Right lung (tissue), 5 donors: Measurements from ENCODE around the gene DDX51. TPM values are rescaled to one million over a fixed set of nuclear protein-coding genes. Genes with fewer than 3 reads are reported as not detected.
"Not testable (repeated sequence)": the region's sequence is repeated elsewhere in the genome, so short reads cannot be mapped to it uniquely, and the experiment has no call there.

Experiments used
- DNase-seq, 2 donors: peaks; one replicate each; pipeline ENCODE4 v3.0.0-alpha.2; 2013
- polyA plus RNA-seq, 5 donors: library from polyadenylated mRNA; unstranded; fragments of 120-200 nt; gene quantifications; one replicate each; pipeline versions ENCODE4 v1.2.1 to v1.2.3, GENCODE V29; 2013; ENCODE audit warnings: inconsistent platforms in 1 of 5, low replicate concordance in 1 of 5; ENCODE audit not compliant: insufficient read length in 5 of 5, insufficient read depth in 1 of 5

The DDX51 gene
- polyA plus RNA-seq, 5 donors = 12.0 to 24.3 (median 21.1) TPM

DNA sequence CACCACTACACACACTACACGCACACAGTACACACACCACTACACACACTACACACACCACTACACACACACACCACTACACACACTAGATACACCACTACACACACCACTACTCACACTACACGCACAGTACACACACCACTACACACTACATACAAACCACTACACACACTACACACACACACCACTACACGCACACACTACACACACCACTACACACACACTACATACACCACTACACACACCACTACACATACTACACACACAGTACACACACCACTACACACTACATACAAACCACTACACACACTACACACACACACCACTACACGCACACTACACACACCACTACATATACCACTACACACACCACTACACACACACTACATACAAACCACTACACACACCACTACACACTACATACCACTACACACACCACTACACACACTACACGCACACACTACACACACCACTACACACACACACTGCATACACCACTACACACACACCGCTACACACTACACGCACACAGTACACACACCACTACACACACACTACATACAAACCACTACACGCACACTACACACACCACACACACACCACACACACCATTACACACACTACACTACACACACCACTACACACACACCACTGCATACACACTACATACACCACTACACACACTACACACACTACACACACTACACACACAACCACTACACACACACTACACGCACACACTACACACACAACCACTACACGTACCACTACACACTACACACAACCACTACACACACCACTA is 11.9 kb upstream of the DDX51 start:
- no peak for DNase-seq

DNA sequence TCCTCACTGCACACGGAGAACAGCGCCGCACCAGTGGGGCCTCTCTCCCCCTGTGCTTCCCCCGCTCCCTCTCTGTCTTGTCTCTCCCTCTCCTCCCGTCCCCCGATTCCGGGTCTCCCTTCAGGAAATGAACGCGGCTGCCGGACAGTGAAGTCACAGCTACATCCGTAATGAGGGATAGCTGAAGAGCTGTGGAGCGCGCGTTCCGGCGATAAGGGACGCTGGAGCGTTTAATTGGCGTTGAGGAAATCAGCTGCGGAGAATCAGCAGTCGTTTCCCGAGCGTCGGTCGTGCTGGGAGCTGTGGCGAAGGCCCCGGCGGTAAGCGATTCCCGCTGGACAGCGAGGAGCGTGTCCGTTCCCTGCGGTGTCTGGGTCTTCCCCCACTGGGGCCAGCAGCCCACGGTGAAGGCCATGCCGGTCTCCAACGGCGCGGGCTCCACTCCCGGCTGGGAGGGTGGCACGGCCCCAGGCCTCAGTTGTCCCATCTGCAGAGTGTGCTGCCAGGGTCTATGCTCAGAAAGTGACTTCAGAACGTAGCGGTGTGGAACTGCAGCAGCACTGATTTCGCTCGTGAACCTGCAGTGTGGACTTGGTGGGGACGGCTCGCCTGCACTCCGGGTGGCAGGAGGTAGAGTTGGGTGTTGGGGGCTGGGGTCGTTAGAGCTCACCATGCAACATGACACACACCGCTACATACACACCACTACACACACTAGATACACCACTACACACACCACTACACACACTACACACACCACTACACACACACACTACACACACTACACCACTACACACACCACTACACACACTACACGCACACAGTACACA is 11.0 kb upstream of the DDX51 start:
- DNase-seq = no peak

DNA sequence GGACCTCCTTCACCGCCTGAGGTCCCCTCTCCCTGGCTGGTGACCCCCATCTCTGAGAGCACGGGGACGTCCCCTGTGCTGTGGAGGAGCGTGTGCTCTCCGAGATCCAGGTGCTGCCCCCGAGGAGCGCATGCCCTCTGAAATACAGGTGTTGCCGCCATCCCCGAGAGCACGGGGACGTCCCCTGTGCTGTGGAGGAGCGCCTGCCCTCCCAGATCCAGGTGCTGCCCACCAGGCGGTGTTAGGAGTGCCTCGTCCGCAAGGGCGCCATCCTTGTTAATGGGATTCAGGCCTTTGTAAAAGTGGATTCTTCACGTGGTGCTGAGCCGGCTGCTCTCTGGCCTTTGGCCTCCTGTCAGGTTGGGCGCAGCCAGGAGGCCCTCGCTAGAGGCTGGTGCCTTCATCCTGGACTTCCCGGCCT is 10.2 kb upstream of the DDX51 start:
- no peak for DNase-seq

DNA sequence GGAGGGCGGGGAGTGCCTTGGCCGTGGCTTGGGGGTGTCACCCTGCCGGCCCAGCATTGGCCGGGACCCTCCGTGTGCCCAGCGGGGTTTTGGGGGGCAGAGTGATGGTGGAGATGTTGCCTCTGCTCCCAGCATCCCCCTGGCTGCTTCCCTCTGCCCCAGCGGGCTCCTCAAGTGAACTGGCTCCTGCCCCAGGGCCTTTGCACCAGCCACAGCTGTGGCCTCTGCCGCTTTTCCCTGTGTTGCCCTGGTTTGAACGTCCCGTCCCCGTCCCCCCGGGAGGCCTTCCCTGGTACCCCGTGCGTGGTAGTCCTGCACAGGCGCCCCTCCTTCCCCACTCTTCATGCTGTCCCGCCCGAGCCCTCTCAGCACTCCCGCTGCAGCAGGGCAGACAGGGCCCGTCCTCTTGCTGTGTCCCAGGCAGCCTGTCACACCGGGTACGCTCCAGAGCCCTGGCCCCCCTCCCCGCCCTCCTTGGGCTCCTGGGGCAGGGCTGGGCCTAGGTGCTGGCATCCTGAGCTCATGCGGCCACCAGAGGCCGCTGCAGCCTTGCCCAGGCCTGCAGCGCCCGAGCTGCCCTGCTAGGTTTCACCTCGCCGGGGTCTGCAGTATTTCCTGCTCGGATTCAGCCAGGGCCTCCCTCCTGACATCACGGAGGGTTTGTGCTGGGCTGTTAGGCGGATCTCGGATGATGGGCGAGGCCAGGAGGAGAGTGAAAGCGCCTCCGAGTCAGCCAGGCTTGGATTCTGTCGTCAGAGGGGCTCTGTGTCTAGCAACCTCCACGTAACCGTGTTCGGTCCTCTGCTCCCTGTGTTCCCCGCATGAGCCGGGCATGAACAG is 9.6 kb upstream of the DDX51 start:
- peak; percentile 76 to 79 for DNase-seq

- no peak for DNase-seq
Observed at GRCh38 chr12:132152953-132153352, 8.8 kb upstream of the DDX51 start.

- DNase-seq = no peak
Observed at GRCh38 chr12:132152411-132152821, 8.3 kb upstream of the DDX51 start.

GRCh38 chr12:132151766-132152410 is 7.8 kb upstream of the DDX51 start:
- DNase-seq = no peak

DNA sequence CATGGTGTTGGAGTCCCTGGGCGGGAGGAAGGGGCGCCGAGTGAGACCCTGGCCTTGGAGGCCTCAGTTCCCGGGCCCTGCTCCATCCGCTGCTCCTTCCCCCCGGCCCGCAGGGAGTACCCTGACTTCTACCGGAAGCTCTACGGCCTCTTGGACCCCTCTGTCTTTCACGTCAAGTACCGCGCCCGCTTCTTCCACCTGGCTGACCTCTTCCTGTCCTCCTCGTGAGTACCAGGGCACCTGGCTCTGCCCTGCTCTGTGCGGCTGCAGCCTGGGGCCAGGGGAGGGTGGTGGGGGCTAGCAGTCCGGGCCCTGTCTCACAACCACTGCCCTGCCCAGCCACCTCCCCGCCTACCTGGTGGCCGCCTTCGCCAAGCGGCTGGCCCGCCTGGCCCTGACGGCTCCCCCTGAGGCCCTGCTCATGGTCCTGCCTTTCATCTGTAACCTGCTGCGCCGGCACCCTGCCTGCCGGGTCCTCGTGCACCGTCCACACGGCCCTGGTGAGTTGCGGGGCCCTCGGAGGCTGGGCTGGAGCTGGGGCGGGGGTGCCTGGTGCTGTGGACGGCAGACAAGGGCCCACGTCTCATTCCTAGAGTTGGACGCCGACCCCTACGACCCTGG is 7.1 kb upstream of the DDX51 start:
- DNase-seq = no peak

GRCh38 chr12:132150780-132151144 is 6.6 kb upstream of the DDX51 start:
- DNase-seq = no peak

DNA sequence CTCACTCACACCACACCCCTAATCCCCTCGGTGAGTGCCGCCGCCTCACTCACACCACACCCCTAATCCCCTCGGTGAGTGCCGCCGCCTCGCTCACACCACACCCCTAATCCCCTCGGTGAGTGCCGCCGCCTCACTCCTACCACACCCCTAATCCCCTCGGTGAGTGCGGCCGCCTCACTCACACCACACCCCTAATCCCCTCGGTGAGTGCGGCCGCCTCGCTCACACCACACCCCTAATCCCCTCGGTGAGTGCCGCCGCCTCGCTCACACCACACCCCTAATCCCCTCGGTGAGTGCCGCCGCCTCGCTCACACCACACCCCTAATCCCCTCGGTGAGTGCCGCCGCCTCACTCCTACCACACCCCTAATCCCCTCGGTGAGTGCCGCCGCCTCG is 5.4 kb upstream of the DDX51 start:
- not testable (repeated sequence) for DNase-seq

- DNase-seq = no peak
Observed at GRCh38 chr12:132148368-132149045, 4.4 kb upstream of the DDX51 start.

DNA sequence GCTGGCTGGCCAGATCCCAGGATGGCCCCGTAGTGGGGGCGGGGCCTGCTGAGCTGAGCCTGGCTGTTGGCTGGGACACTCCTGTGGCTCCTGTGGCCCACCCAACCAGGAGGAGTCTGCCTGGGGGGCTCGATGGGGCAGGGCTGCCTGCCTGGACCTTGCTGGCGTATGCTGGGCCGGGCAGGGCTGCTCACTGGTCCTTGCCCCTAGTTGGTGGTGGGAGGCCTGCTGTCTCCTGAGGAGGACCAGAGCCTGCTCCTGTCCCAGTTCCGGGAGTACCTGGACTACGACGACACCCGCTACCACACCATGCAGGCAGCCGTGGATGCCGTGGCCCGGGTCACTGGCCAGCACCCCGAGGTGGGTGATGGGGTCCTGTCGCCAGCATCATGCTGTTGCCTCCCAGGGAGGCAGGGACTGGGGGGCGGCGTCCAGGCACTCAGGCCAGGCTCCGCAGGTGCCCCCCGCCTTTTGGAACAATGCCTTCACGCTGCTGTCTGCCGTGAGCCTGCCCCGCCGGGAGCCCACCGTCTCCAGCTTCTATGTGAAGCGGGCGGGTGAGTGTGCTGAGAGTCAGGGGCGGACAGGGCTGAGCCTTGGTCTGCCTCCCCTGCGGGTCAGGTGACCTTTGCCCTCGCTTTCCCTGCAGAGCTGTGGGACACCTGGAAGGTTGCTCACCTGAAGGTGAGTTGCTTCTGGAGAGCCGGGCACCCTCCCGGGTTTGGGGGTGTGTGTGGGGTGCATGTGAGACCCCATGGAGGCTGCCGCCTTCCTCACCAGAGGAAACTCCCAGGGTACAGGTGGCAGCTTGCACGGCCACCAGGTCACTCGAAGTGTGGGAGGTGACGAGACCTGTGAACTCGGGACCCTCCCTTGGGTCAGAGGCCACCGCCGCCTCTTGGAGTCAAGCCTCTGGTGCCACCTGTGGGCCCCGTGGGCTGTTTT is 3.6 kb upstream of the DDX51 start:
- no peak for DNase-seq

- DNase-seq = no peak
Observed at GRCh38 chr12:132146772-132147422, 2.8 kb upstream of the DDX51 start.

DNA sequence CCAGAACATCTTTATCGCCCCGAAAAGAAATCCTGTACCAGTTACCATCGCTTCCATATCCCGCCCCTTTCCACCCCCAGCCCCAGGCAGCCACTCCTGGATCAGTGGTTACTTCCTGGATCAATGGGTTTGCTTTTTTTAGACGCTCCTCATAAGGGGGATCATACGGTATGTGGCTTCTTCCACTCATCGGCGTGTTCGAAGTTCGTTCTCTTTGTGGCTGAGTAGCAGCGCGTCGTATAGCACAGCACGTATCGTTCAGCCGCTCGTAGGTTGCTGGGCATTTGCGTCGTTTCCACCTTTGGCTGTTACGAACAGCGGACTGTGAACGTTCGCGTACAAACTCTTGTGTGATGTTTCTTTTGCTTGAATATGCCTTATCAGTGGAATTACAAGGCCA is 2.0 kb upstream of the DDX51 start:
- DNase-seq = no peak

DNA sequence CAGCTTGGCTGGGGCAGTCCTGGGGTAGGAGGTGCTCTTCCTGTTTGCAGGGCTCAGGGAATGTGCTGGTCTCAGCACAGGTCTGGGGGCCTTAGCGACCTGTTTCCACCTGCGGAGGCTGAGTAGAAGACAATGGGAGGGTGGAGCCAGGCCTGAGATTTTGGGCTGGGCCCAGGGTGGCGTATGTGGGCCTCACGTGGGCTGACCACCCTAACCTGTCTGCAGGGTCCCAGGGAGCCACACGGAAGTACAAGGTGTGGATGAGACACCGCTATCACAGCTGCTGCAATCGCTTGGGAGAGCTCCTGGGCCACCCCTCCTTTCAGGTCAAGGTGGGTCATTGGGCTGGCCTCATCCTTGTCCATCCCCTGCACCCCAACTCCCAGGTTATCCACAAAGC is 1.2 kb upstream of the DDX51 start:
- DNase-seq = no peak

GRCh38 chr12:132144810-132145168 is 670 bp upstream of the DDX51 start:
- DNase-seq = no peak

DNA sequence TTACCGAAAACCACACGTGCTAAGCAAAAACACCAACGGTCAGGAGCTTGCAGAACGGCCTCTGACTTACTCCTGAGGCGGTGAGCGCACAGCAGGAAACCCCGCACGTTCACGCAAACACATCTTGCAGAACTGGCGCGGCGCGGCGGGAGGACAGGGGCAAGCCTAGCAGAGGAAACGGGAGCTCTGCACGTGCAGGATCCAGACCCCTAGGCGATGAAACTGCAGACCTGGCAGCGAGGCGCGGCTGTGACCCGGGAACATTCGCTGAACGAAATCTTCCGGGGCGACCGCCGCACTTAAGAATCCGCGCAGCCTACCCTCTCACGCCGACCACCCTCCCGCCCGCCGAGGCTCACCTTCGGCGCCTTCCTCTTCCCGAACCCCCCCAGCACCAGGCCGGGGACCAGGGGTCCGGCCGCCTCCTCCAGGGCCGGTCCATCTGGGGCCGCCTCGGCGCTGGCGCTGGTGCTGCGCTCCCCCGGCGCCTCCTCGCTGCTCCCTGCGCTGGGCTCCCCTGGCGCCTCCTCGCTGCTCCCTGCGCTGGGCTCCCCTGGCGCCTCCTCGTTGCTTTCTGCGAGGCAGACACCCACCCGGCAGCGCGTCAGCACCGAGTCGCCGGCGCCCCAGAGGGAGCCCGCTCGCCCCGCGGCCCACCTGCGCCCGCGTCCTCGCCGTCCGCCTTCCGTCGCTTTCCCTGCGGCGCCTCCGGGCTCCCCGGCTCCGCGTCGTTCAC is 615 bp downstream of the DDX51 start:
- no peak for DNase-seq

GRCh38 chr12:132142679-132143335 is 1.3 kb downstream of the DDX51 start:
- no peak for DNase-seq
